GM18507 (cell line): Measurements from ENCODE around the gene CCSER1.
A peak's percentile ranks its signal among the peaks of the same experiment; 100 is the strongest.

ENCODE experiments used
- DNase-seq: peaks from one replicate; pipeline ENCODE4 v3.0.0; 2011; ENCODE audit warnings: low read depth; ENCODE audit not compliant: insufficient read length; ENCODE audit errors: extremely low spot score
- FAIRE-seq: peaks from 2 replicates; lab custom pipeline; 2011; peaks lifted over from hg19 to GRCh38; lab: Jason Lieb, UNC

The CCSER1 gene

GRCh38 chr4:90960433-90960832, 833.2 kb downstream of the CCSER1 start:
- FAIRE-seq (peak; percentile 12), DNase-seq (no peak)

GRCh38 chr4:90960840-90961239, 833.6 kb downstream of the CCSER1 start:
- FAIRE-seq = no peak
- DNase-seq = no peak

GRCh38 chr4:90970021-90970420, 842.8 kb downstream of the CCSER1 start:
- FAIRE-seq = no peak
- DNase-seq = no peak

GRCh38 chr4:90977726-90978125, 850.5 kb downstream of the CCSER1 start:
- no peak for DNase-seq
- FAIRE-seq = no peak

- FAIRE-seq = no peak
- DNase-seq = no peak
These were observed 852.4 kb downstream of the CCSER1 start for GRCh38 chr4:90979556-90979955.

GRCh38 chr4:90982813-90983212, 855.6 kb downstream of the CCSER1 start:
- DNase-seq = no peak
- FAIRE-seq = no peak

GRCh38 chr4:90990284-90990683, 863.1 kb downstream of the CCSER1 start:
- no peak for DNase-seq
- FAIRE-seq = no peak

- DNase-seq (no peak), FAIRE-seq (no peak)
These were observed 865.0 kb downstream of the CCSER1 start for GRCh38 chr4:90992213-90992612.

GRCh38 chr4:90994851-90995574, 867.8 kb downstream of the CCSER1 start:
- FAIRE-seq = no peak
- no peak for DNase-seq

- DNase-seq (no peak), FAIRE-seq (no peak)
These were observed 868.8 kb downstream of the CCSER1 start for GRCh38 chr4:90995996-90996395.

- FAIRE-seq (no peak), DNase-seq (no peak)
These were observed 869.6 kb downstream of the CCSER1 start for GRCh38 chr4:90996813-90997212.

- FAIRE-seq (no peak), DNase-seq (no peak)
These were observed 888.7 kb downstream of the CCSER1 start for GRCh38 chr4:91015861-91016260.

GRCh38 chr4:91019513-91019912, 892.3 kb downstream of the CCSER1 start:
- no peak for FAIRE-seq
- DNase-seq = no peak

- DNase-seq (no peak), FAIRE-seq (no peak)
These were observed 898.3 kb downstream of the CCSER1 start for GRCh38 chr4:91025241-91026148.

GRCh38 chr4:91028228-91028627, 901.0 kb downstream of the CCSER1 start:
- no peak for FAIRE-seq

GRCh38 chr4:91031761-91032160, 904.6 kb downstream of the CCSER1 start:
- DNase-seq (no peak), FAIRE-seq (no peak)

More at GRCh38 chr4:91028228-91028627, 901.0 kb downstream of the CCSER1 start:
- DNase-seq = no peak

- DNase-seq (no peak), FAIRE-seq (no peak)
These were observed 905.7 kb downstream of the CCSER1 start for GRCh38 chr4:91032725-91033445.

GRCh38 chr4:91035276-91035675, 908.1 kb downstream of the CCSER1 start:
- FAIRE-seq (no peak), DNase-seq (no peak)

- FAIRE-seq (no peak), DNase-seq (no peak)
These were observed 910.8 kb downstream of the CCSER1 start for GRCh38 chr4:91037951-91038350.

GRCh38 chr4:91057871-91058270, 930.7 kb downstream of the CCSER1 start:
- FAIRE-seq = no peak
- no peak for DNase-seq
